ENCODE measurements around the gene RNGTT. TPM values are rescaled to one million over a fixed set of nuclear protein-coding genes. Genes with fewer than 3 reads are reported as not detected.
"Not testable (repeated sequence)": the region's sequence is repeated elsewhere in the genome, so short reads cannot be mapped to it uniquely, and the experiment has no call there.

Gene RNGTT
- total RNA-seq, 1 experiment from 2014 or later: 19.4 TPM

GRCh38 chr6:88953550-88954386 lies 9.7 kb downstream of the RNGTT start:
- Mint-ChIP-seq H3K27me3 (ENCODE audit: unreplicated experiment) (no peaks in the 10 kb centered on the region), H3K36me3 (ENCODE audit: insufficient read depth, unreplicated experiment) (no peaks in the 10 kb centered on the region), H3K27ac (ENCODE audit: unreplicated experiment) (no peak overlapping the region), H3K4me1 (ENCODE audit: low read depth, unreplicated experiment) (peaks cover 18% of the 10 kb centered on the region), H3K4me3 (ENCODE audit: low read depth, unreplicated experiment) (no peak overlapping the region), H3K9me3 (ENCODE audit: low read depth, unreplicated experiment) (peaks cover 7% of the 10 kb centered on the region)
- no TSS peak for BruUV-seq (replicated peaks)
- intact Hi-C loops (cut with micrococcal nuclease; ENCODE audit: unreplicated experiment): no loop called here
- no peak for DNase-seq
- TF ChIP-seq CTCF (IDR thresholded peaks at IDR 0.05; ENCODE audit: unreplicated experiment): no peak
- CTCF ChIA-PET: no interaction called here

GRCh38 chr6:88952065-88952704 lies 11.2 kb downstream of the RNGTT start:
- intact Hi-C loops (cut with micrococcal nuclease; ENCODE audit: unreplicated experiment): no loop called here
- CTCF ChIA-PET: interaction anchor here (0.6 kb wide), 1 partner anchor 42 kb away, joined by 4 read pairs; no protein-coding TSS in a partner anchor
- no TSS peak for BruUV-seq (replicated peaks)
- DNase-seq: peak; percentile 28
- Mint-ChIP-seq H3K27ac (ENCODE audit: unreplicated experiment) (no peak overlapping the region), H3K4me1 (ENCODE audit: low read depth, unreplicated experiment) (peaks cover 18% of the 10 kb centered on the region), H3K36me3 (ENCODE audit: insufficient read depth, unreplicated experiment) (no peaks in the 10 kb centered on the region), H3K4me3 (ENCODE audit: low read depth, unreplicated experiment) (no peak overlapping the region), H3K27me3 (ENCODE audit: unreplicated experiment) (no peaks in the 10 kb centered on the region), H3K9me3 (ENCODE audit: low read depth, unreplicated experiment) (peaks cover 5% of the 10 kb centered on the region)
- TF ChIP-seq CTCF (IDR thresholded peaks at IDR 0.05; ENCODE audit: unreplicated experiment): no peak

GRCh38 chr6:88945415-88946008 lies 17.9 kb downstream of the RNGTT start:
- CTCF ChIA-PET: no interaction called here
- intact Hi-C loops (cut with micrococcal nuclease; ENCODE audit: unreplicated experiment): no loop called here
- Mint-ChIP-seq H3K4me1 (ENCODE audit: low read depth, unreplicated experiment) (no peaks in the 10 kb centered on the region), H3K36me3 (ENCODE audit: insufficient read depth, unreplicated experiment) (no peaks in the 10 kb centered on the region), H3K9me3 (ENCODE audit: low read depth, unreplicated experiment) (no peaks in the 10 kb centered on the region), H3K27ac (ENCODE audit: unreplicated experiment) (no peak overlapping the region), H3K27me3 (ENCODE audit: unreplicated experiment) (no peaks in the 10 kb centered on the region), H3K4me3 (ENCODE audit: low read depth, unreplicated experiment) (no peak overlapping the region)
- TF ChIP-seq CTCF (IDR thresholded peaks at IDR 0.05; ENCODE audit: unreplicated experiment): no peak
- DNase-seq: no peak
- BruUV-seq (replicated peaks): no TSS peak

GRCh38 chr6:88933521-88933920 lies 29.9 kb downstream of the RNGTT start:
- H3K4me3 Mint-ChIP-seq (ENCODE audit: low read depth, unreplicated experiment): no peak overlapping the region
- H3K36me3 Mint-ChIP-seq (ENCODE audit: insufficient read depth, unreplicated experiment): no peaks in the 10 kb centered on the region
- no TSS peak for BruUV-seq (replicated peaks)
- no peak for TF ChIP-seq CTCF (IDR thresholded peaks at IDR 0.05; ENCODE audit: unreplicated experiment)
- no peak for DNase-seq
- H3K27me3 Mint-ChIP-seq (ENCODE audit: unreplicated experiment): no peaks in the 10 kb centered on the region
- intact Hi-C loops (cut with micrococcal nuclease; ENCODE audit: unreplicated experiment): no loop called here
- H3K27ac Mint-ChIP-seq (ENCODE audit: unreplicated experiment): peak overlapping the region; percentile 73
- CTCF ChIA-PET: no interaction called here
- peaks cover 28% of the 10 kb centered on the region for H3K4me1 Mint-ChIP-seq (ENCODE audit: low read depth, unreplicated experiment)
- no peaks in the 10 kb centered on the region for H3K9me3 Mint-ChIP-seq (ENCODE audit: low read depth, unreplicated experiment)

- H3K36me3 Mint-ChIP-seq (ENCODE audit: insufficient read depth, unreplicated experiment); BruUV-seq (replicated peaks); intact Hi-C loops (cut with micrococcal nuclease; ENCODE audit: unreplicated experiment); CTCF ChIA-PET; H3K9me3 Mint-ChIP-seq (ENCODE audit: low read depth, unreplicated experiment); H3K27me3 Mint-ChIP-seq (ENCODE audit: unreplicated experiment): not testable (repeated sequence)
- Mint-ChIP-seq H3K4me1 (ENCODE audit: low read depth, unreplicated experiment) (peaks cover 28% of the 10 kb centered on the region), H3K4me3 (ENCODE audit: low read depth, unreplicated experiment) (peak overlapping the region; percentile 50), H3K27ac (ENCODE audit: unreplicated experiment) (peak overlapping the region; percentile 73)
- DNase-seq: peak; percentile 35
Measured at GRCh38 chr6:88932019-88932418, 31.4 kb downstream of the RNGTT start.
